ENCODE results near the gene SPOPL. TPM values are rescaled to one million over a fixed set of nuclear protein-coding genes. Genes with fewer than 3 reads are reported as not detected.

SPOPL gene
- total and polyA plus RNA-seq, 9 of the 15 experiments (the other 6 are each of a cell fraction or from before 2014, with no cell fraction given), result 0.53 to 6.1 (median 4.1) TPM

- H3K9me1 ChIP-seq (ENCODE audit: control insufficient read depth, insufficient read depth, low read length), result no peaks in the 10 kb centered on the region
- in situ Hi-C loops (cut with MboI), result no loop called here
- H3K4me1 ChIP-seq (replicated peaks in 1 of 2; ENCODE audit: control insufficient read depth in 2 of 2, insufficient read depth in 2 of 2, low read length in 2 of 2), result peaks cover under 1 to 2% of the 10 kb centered on the region in 2 experiments; a peak in 3 of 5 replicates
- WGBS (ENCODE audit: insufficient coverage, low coverage, missing lambda C conversion rate), result 0% methylated on average over 1 of the region's 1 CpG
- no peak overlapping the region for H3K4me2 ChIP-seq (ENCODE audit: insufficient read depth, low read length)
- no peaks in the 10 kb centered on the region for H3K9me3 ChIP-seq (replicated peaks; ENCODE audit: control insufficient read depth, insufficient read depth, low read depth, low read length)
- H3K27me3 ChIP-seq (ENCODE audit: control insufficient read depth in 2 of 2, insufficient read depth in 2 of 2, low read length in 2 of 2), result no peaks in the 10 kb centered on the region
- no peaks in the 10 kb centered on the region for H3K36me3 ChIP-seq (ENCODE audit: control insufficient read depth, insufficient read depth, low read length)
- ATAC-seq (no peak), FAIRE-seq (no peak), DNase-seq (ENCODE audit: extremely low read depth in 1 of 4, low spot score in 3 of 4) (no peak)
- H3K79me2 ChIP-seq (ENCODE audit: control insufficient read depth, insufficient read depth, low read length), result no peaks in the 10 kb centered on the region
- no peak overlapping the region for H2AFZ ChIP-seq (ENCODE audit: low read depth, low read length)
- intact Hi-C loops (cut with micrococcal nuclease), result no loop called here
- H4K20me1 ChIP-seq (replicated peaks; ENCODE audit: control insufficient read depth, insufficient read depth, low read length), result no peaks in the 10 kb centered on the region
- H3K27ac ChIP-seq (ENCODE audit: extremely low read depth, low read depth, low read length), result no peak overlapping the region
- no TSS peak for BruUV-seq (replicated peaks)
- no peak overlapping the region for H3K4me3 ChIP-seq
- ChIA-PET POLR2A (no interaction called here), CTCF (ENCODE audit: low intra/inter-chr PET ratio) (no interaction called here)
- no peak overlapping the region for H3K9ac ChIP-seq (ENCODE audit: insufficient read depth in 1 of 2, low read depth in 2 of 2, low read length in 2 of 2)
- no peak for TF ChIP-seq SETDB1 (IDR thresholded peaks at IDR 0.05; ENCODE audit: low read length)
- TF ChIP-seq HDAC2 (IDR thresholded peaks at IDR 0.05), result no peak
- TF ChIP-seq, protein P1, sequence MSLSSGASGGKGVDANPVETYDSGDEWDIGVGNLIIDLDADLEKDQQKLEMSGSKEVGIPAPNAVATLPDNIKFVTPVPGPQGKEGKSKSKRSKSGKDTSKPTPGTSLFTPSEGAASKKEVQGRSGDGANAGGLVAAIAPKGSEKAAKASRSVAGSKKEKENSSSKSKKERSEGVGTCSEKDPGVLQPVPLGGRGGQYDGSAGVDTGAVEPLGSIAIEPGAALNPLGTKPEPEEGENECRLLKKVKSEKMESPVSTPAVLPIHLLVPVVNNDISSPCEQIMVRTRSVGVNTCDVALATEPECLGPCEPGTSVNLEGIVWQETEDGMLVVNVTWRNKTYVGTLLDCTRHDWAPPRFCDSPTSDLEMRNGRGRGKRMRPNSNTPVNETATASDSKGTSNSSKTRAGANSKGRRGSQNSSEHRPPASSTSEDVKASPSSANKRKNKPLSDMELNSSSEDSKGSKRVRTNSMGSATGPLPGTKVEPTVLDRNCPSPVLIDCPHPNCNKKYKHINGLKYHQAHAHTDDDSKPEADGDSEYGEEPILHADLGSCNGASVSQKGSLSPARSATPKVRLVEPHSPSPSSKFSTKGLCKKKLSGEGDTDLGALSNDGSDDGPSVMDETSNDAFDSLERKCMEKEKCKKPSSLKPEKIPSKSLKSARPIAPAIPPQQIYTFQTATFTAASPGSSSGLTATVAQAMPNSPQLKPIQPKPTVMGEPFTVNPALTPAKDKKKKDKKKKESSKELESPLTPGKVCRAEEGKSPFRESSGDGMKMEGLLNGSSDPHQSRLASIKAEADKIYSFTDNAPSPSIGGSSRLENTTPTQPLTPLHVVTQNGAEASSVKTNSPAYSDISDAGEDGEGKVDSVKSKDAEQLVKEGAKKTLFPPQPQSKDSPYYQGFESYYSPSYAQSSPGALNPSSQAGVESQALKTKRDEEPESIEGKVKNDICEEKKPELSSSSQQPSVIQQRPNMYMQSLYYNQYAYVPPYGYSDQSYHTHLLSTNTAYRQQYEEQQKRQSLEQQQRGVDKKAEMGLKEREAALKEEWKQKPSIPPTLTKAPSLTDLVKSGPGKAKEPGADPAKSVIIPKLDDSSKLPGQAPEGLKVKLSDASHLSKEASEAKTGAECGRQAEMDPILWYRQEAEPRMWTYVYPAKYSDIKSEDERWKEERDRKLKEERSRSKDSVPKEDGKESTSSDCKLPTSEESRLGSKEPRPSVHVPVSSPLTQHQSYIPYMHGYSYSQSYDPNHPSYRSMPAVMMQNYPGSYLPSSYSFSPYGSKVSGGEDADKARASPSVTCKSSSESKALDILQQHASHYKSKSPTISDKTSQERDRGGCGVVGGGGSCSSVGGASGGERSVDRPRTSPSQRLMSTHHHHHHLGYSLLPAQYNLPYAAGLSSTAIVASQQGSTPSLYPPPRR (CRISPR knock-in tag; IDR thresholded peaks at IDR 0.05; ENCODE audit: borderline replicate concordance), result no peak
- TF ChIP-seq ZNF134 (CRISPR knock-in tag; conservative IDR thresholded peaks at IDR 0.05), result no peak
- TF ChIP-seq ZNF347 (CRISPR knock-in tag; IDR thresholded peaks at IDR 0.05; ENCODE audit: low read depth), result no peak
- TF ChIP-seq NFIC (IDR thresholded peaks at IDR 0.05), result no peak
- TF ChIP-seq, protein P2, sequence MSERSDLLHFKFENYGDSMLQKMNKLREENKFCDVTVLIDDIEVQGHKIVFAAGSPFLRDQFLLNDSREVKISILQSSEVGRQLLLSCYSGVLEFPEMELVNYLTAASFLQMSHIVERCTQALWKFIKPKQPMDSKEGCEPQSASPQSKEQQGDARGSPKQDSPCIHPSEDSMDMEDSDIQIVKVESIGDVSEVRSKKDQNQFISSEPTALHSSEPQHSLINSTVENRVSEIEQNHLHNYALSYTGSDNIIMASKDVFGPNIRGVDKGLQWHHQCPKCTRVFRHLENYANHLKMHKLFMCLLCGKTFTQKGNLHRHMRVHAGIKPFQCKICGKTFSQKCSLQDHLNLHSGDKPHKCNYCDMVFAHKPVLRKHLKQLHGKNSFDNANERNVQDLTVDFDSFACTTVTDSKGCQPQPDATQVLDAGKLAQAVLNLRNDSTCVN (CRISPR knock-in tag; IDR thresholded peaks at IDR 0.05), result no peak
- TF ChIP-seq CREM (IDR thresholded peaks at IDR 0.05; ENCODE audit: low read depth), result no peak
- no peak for TF ChIP-seq POLR2H (tag; IDR thresholded peaks at IDR 0.05; ENCODE audit: low read depth)
- no peak for TF ChIP-seq TAF15 (IDR thresholded peaks at IDR 0.05; ENCODE audit: low read depth, low read length)
- no peak for TF ChIP-seq FOXK1 (CRISPR knock-in tag; IDR thresholded peaks at IDR 0.05; ENCODE audit: borderline replicate concordance)
- TF ChIP-seq ZNF76 (CRISPR knock-in tag; IDR thresholded peaks at IDR 0.05; ENCODE audit: borderline replicate concordance), result no peak
- no peak for TF ChIP-seq ZNF282 (CRISPR knock-in tag; IDR thresholded peaks at IDR 0.05)
- TF ChIP-seq, protein P3, sequence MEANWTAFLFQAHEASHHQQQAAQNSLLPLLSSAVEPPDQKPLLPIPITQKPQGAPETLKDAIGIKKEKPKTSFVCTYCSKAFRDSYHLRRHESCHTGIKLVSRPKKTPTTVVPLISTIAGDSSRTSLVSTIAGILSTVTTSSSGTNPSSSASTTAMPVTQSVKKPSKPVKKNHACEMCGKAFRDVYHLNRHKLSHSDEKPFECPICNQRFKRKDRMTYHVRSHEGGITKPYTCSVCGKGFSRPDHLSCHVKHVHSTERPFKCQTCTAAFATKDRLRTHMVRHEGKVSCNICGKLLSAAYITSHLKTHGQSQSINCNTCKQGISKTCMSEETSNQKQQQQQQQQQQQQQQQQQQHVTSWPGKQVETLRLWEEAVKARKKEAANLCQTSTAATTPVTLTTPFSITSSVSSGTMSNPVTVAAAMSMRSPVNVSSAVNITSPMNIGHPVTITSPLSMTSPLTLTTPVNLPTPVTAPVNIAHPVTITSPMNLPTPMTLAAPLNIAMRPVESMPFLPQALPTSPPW (CRISPR knock-in tag; IDR thresholded peaks at IDR 0.05), result no peak
Measured at GRCh38 chr2:138468617-138469016, 33.0 kb upstream of the SPOPL start.
